HUES48 (cell line): ENCODE data around the gene NES.
A peak's percentile ranks its signal among the peaks of the same experiment; 100 is the strongest.

Source experiments
- H3K27ac ChIP-seq: one replicate; pipeline ENCODE4 v1.7.0; 2013; ENCODE audit warnings: low read depth, low read length, inconsistent platforms
- H3K27me3 ChIP-seq: 2 replicates; pipeline ENCODE4 v1.6.1; 2013; ENCODE audit warnings: mild to moderate bottlenecking, low read length; ENCODE audit not compliant: control insufficient read depth, insufficient read depth
- H3K36me3 ChIP-seq: 2 replicates; pipeline ENCODE4 v1.6.1; 2013; ENCODE audit warnings: low read length; ENCODE audit not compliant: control insufficient read depth, insufficient read depth
- H3K4me1 ChIP-seq: 2 replicates; pipeline ENCODE4 v1.6.1; 2013; ENCODE audit warnings: mild to moderate bottlenecking, low read length; ENCODE audit not compliant: control insufficient read depth, insufficient read depth
- H3K4me3 ChIP-seq: 2 replicates; pipeline ENCODE4 v1.5.1; 2013; ENCODE audit warnings: mild to moderate bottlenecking, low read depth, low read length
- H3K9ac ChIP-seq: 2 replicates; pipeline ENCODE4 v1.6.1; 2013; ENCODE audit warnings: mild to moderate bottlenecking, low read depth, low read length, moderate library complexity
- H3K9me3 ChIP-seq: 2 replicates; pipeline ENCODE4 v1.6.1; 2013; ENCODE audit warnings: low read length; ENCODE audit not compliant: control insufficient read depth, insufficient read depth

The NES gene

DNA sequence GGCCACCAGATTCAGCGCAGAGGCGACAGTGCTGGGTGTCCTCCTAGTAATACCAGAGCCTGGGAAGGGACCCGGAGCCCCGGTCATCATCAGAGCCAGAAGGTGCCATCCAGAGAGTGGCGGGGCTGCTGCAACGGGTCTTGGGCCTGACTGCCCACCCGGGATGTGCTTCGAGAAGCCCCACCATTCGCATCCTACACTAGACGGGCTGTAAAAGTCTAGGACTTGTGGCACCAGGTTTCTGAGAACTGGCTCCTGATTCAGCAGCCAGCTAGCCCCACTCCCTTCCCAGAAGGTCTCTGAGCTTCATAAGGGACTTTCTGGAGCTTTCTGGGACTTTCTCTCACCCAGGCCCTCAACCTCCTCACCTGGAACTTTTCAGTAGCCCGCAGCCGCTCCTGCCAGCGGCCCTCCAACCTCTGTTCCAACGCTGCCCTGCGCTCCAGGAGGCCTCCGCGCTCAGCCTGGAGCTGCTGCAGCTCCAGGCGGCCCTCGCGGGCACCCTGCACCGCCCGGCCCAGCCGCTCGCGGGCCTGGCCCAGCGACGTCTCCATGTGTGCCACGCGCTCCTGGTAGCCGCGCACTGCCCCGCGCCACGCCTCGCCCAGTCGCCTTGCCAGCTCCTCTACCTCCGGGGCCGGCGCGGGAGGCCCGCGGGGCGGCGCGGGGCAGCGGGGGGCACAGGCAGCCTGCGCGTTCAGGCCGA, 940 bp downstream of the NES start:
- Histone ChIP-seq H3K27ac (peak overlapping the region; percentile 99), H3K36me3 (peaks cover 30% of the 10 kb centered on the region), H3K4me1 (peaks cover 43% of the 10 kb centered on the region), H3K9ac (peak overlapping the region; percentile 73), H3K9me3 (no peaks in the 10 kb centered on the region), H3K4me3 (peak overlapping the region; percentile 73), H3K27me3 (peaks cover 4% of the 10 kb centered on the region; the same call in 1 of the 2 replicates)

DNA sequence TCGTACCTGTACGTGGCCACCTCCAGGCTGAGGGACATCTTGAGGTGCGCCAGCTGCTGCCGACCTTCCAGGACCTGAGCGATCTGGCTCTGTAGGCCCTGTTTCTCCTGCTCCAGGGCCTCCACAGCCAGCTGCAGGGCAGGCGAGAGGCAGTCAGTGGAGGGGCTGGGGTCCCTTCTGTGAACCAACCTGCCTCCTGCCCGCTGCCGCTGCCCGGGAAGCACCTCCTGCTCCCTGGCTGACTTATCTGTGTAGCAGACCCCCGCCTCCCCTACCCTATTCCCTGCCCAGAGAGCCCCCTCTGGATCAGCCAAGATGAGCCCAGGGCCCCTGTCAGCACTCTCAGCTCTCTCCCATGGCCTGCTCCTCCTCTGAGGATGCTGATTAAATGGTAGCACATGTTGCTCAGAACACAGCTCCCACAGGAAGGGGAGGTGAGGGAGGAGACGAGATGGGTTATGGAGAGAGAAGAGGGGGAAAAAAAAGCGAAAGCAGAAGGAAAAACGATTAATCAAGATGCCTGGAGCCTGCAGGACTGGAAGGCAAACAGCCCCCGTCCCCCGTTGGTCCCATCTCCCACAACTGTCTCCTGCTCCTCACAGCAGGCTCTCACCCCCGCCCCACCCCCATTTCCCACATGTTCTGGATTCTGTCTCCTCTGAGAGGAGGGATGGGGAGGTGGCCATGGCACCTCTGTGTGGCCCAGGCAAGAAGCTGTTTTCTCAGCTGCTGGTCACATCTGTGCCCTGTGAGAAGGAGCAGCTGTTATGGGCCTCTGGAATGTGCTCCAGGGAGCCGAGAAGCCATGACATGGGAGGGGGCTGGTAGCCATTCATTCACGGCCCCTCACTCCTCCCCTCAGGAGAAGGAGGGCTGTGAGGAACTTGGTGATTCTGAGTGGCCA, 1.7 kb downstream of the NES start:
- peaks cover 46% of the 10 kb centered on the region for H3K4me1 ChIP-seq

DNA sequence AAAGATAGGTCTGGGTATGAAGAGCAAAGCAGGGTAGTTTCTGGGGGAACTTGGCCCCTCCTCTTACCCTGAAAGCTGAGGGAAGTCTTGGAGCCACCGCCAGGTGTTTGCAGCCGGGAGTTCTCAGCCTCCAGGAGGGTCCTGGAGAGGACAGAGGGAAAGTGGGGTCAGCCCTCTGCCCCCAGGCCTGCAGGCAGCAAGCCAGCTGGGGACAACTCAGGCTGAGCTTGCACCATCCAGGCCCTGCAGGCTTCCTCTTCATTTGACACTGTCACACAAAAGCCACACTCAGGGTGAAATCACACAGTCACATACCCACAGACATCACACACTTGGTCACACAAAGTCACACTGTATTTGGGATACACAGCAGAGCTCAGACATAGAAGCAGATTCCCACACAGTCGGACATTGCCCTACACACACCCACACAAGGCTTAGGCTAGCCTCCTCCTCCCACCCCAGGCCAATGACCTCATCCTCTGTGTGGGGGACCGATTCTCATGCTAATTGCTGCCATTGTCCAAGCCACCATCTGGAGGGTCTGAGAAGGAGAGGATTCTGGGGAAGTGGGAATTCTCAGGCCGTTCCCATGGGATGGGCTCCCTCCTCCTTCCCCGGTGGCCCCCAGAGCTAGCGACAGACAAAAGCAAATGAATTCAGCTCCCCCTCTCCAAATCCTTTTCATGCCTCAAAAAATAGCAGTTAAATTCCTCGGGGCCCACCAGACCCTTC, 3.7 kb downstream of the NES start:
- no peaks in the 10 kb centered on the region for H3K9me3 ChIP-seq
- peaks cover 64% of the 10 kb centered on the region for H3K4me1 ChIP-seq
- H3K36me3 ChIP-seq: peaks cover 31% of the 10 kb centered on the region
- peak overlapping the region; percentile 99 for H3K27ac ChIP-seq
- H3K9ac ChIP-seq: peak overlapping the region; percentile 44
- H3K27me3 ChIP-seq: peaks cover 4% of the 10 kb centered on the region; the same call in 1 of the 2 replicates
- peak overlapping the region; percentile 46 for H3K4me3 ChIP-seq

More for the DNA sequence above, 1.7 kb downstream of the NES start:
- Histone ChIP-seq H3K36me3 (peaks cover 31% of the 10 kb centered on the region), H3K27me3 (peaks cover 4% of the 10 kb centered on the region; the same call in 1 of the 2 replicates), H3K27ac (peak overlapping the region; percentile 99), H3K9ac (peak overlapping the region; percentile 73), H3K9me3 (no peaks in the 10 kb centered on the region), H3K4me3 (peak overlapping the region; percentile 73)

DNA sequence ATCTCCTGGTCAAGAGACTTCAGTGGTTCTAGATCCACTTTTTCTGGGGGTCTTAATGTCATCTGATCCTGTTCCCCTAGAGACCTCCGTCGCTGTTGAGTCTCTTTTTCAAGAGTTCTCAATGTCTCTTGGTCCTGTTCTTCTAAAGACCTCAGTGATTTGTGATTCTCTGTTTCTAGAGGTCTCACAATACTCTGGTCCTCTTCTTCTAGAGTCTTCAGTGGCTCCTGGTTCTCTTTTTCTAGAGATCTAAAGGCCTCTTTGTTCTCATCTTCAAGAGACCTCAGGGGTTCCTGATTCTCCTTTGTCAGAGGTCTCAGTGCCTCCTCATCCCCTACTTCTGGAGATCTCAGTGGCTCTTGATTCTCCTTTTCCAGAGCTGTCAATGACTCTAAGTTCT, 5.4 kb downstream of the NES start:
- Histone ChIP-seq H3K27ac (peak overlapping the region; percentile 4), H3K9me3 (no peaks in the 10 kb centered on the region), H3K36me3 (peaks cover 31% of the 10 kb centered on the region), H3K4me3 (no peak overlapping the region), H3K27me3 (peaks cover 4% of the 10 kb centered on the region; the same call in 1 of the 2 replicates), H3K4me1 (peaks cover 69% of the 10 kb centered on the region), H3K9ac (no peak overlapping the region)

DNA sequence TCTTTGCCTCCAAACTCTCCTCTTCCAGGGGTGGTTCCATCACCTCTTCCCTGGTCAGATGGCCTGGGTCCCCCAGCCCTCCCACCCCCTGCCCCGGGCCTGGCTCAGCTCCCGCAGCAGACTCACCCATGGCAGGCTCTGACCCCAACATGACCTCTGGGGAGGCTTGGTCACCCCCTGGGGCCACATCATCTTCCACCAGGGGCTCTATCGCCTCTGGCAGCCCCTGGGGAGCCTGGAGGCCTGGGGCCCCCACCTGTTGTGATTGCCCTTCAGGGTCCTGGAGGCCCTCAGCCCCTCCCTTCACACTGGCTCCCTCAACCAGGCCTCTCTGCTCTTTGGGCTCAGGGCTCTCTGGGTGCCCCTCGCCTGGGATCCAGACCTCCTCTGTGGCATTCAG, 6.4 kb downstream of the NES start:
- H3K9ac ChIP-seq: no peak overlapping the region
- no peak overlapping the region for H3K4me3 ChIP-seq
- H3K27ac ChIP-seq: no peak overlapping the region
- H3K4me1 ChIP-seq: peaks cover 64% of the 10 kb centered on the region
- H3K27me3 ChIP-seq: peaks cover 2% of the 10 kb centered on the region; the same call in 1 of the 2 replicates
- peaks cover 31% of the 10 kb centered on the region for H3K36me3 ChIP-seq
- H3K9me3 ChIP-seq: no peaks in the 10 kb centered on the region

DNA sequence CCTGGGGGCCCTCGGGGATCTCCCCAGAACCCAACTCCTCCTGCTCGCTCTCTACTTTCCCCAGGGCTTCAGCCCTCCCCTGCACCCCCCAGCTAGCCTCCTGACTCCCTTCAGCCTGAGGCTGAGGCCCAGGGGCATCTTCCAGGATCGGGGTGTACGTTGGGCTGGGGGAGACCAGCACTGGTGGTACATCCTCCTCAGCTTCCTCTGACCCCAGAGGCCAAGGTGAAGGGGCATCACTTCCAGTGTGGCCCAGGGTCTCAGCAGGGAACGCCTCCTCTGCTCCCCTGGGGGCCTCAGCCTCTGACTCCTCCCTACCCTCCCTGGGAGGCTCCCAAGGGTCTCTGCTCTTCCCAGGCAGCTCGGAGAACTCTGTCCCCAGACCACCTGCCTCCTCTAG, 6.8 kb downstream of the NES start:
- no peak overlapping the region for H3K4me3 ChIP-seq
- H3K36me3 ChIP-seq: peaks cover 31% of the 10 kb centered on the region
- no peaks in the 10 kb centered on the region for H3K27me3 ChIP-seq
- no peak overlapping the region for H3K9ac ChIP-seq
- no peak overlapping the region for H3K27ac ChIP-seq
- H3K4me1 ChIP-seq: peaks cover 64% of the 10 kb centered on the region
- H3K9me3 ChIP-seq: no peaks in the 10 kb centered on the region

DNA sequence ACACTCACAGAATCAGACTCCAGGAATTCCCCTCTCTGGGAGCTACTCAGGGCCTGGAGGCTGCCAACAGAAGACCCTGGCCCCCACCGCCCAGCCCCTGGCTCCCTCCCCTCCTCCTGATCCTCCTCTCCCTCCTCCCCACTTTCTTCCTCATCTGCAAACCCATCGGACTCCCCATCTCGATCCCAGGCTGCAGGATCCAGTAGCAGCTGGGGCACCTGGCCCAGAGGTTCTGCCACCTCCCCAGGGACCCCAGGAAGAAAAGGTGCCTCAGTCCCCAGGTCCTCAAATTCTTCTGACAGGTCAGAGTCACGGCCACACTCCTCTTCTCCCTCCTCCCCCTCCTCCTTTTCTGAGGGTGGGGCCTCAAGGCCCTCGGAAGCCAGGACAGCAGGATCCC, 7.4 kb downstream of the NES start:
- H3K9ac ChIP-seq: no peak overlapping the region
- peaks cover 63% of the 10 kb centered on the region for H3K4me1 ChIP-seq
- H3K27me3 ChIP-seq: no peaks in the 10 kb centered on the region
- no peak overlapping the region for H3K4me3 ChIP-seq
- peaks cover 28% of the 10 kb centered on the region for H3K36me3 ChIP-seq
- peak overlapping the region; percentile 85 for H3K27ac ChIP-seq
- no peaks in the 10 kb centered on the region for H3K9me3 ChIP-seq

DNA sequence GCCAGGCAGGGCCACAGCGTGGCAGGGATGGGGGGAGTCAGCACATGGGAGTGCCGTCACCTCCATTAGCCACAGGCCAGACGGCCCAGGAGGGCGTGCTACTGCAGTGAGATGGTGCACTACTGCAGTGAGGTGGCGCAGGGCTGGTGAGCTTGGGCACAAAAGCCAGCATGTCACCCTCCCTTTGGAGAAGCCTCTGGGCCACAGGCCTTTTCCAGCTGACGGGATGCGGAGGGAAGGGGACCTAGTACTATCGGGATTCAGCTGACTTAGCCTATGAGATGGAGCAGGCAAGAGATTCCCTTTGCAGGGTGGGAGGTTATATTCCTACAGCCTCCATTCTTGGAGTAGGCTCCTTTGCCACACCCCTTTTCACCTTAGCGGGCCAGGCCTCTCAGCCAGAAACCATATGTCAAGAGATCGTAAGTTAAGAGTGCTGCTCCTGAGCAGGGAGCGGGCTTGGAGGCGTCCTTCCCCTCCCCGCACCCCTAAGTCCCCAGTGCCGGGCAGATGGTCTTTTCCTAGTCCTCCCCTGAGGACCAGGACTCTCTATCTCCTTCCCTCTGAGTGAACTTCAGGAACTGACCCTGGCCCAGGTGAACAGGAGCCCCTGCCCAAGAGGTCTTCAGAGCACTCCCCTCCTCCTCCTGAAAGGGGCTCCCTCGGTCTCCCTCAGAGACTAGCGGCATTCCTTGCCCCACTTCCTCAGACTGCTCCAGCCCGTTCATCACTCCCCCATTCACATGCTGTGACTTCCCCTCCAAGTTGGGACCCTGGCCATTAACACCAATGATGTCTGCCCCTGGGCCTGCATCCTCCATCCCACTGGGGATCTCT, 8.2 kb downstream of the NES start:
- H3K4me3 ChIP-seq: no peak overlapping the region
- H3K27ac ChIP-seq: peak overlapping the region; percentile 85
- H3K36me3 ChIP-seq: peaks cover 22% of the 10 kb centered on the region
- no peak overlapping the region for H3K9ac ChIP-seq
- no peaks in the 10 kb centered on the region for H3K9me3 ChIP-seq
- H3K4me1 ChIP-seq: peaks cover 63% of the 10 kb centered on the region
- no peaks in the 10 kb centered on the region for H3K27me3 ChIP-seq

DNA sequence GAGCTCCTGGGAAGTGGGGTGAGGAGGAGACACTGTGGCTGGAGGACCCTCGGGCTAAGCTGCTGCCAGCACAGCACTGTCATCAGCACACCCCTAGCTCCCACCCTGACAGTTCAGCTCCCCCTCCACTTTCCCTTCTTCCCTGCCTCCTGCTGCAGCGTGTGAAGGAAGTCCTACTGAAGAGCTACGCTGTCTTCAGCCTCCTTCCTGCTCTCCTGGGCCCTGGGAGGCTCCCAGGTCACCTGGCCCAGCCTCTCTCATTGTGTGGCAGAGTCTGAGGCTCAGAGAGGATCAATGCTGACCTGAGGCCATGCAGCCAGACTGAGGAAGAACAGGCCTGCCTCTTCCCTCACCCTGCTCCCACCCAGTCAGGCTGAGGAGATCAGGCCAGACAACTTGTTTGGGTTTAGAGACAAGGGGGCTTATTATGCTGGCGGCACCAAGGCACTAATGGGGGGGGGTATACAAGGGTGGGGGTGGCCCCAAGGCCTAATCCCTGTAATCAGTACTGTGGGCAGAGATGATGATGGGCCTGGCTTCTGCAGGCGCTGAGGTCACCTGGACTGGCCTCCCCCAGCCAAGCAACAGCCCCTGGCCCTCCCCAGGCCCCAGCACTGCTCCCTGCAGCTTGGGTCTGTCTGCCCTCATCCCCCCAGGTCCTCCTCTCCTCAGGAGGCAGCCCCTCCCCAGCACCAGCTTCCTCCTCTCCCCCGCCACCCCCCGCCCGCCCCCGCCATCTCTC, 9.1 kb downstream of the NES start:
- Histone ChIP-seq H3K4me3 (no peak overlapping the region), H3K27me3 (no peaks in the 10 kb centered on the region), H3K4me1 (peaks cover 64% of the 10 kb centered on the region), H3K36me3 (peaks cover 20% of the 10 kb centered on the region), H3K9ac (no peak overlapping the region; the same call in 1 of the 2 replicates), H3K9me3 (no peaks in the 10 kb centered on the region), H3K27ac (peak overlapping the region; percentile 85)
